Erythroblast (primary cell): ENCODE data around the gene LOXL1.

ENCODE experiments used
- DNase-seq, 2 experiments: peaks; one replicate each; lab custom pipeline; 2025; lab: John Stamatoyannopoulos, UW
- GATA1 ChIP-seq: IDR thresholded peaks from 2 replicates; pipeline ENCODE4 v1.6.1; 2011; ENCODE audit warnings: low read depth, mild to moderate bottlenecking, control low read depth, low read length, moderate library complexity
- POLR2A ChIP-seq: IDR thresholded peaks from 2 replicates; pipeline ENCODE4 v1.6.1; 2011; ENCODE audit warnings: mild to moderate bottlenecking, low read length

LOXL1 gene

GRCh38 chr15:73944161-73945129, 18.2 kb downstream of the LOXL1 start:
- no peak for TF ChIP-seq GATA1
- TF ChIP-seq POLR2A: no peak
- no peak for DNase-seq

- no peak for TF ChIP-seq GATA1
- no peak for TF ChIP-seq POLR2A
- no peak for DNase-seq
These were observed 18.9 kb downstream of the LOXL1 start for GRCh38 chr15:73945130-73945508.

GRCh38 chr15:73946046-73946721, 19.9 kb downstream of the LOXL1 start:
- no peak for DNase-seq
- no peak for TF ChIP-seq POLR2A
- no peak for TF ChIP-seq GATA1

- TF ChIP-seq POLR2A: no peak
- TF ChIP-seq GATA1: no peak
- no peak for DNase-seq
These were observed 20.6 kb downstream of the LOXL1 start for GRCh38 chr15:73946795-73947370.

DNA sequence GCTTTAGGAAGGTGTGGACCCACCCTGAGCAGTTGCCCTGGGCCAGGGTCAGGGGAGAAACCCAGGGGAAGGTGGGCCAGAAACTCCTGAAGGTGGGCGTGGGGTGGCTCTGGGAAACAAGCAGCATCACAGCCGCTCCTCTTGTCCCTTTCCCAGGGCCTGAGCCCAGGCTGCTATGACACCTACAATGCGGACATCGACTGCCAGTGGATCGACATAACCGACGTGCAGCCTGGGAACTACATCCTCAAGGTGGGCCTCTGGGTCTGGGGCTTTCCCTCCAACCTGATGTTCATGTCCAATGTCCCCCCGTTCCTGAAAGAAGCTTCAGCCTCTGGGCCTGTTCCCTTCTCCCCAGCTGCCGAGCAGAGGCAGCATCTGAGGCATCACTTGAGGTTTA, 21.4 kb downstream of the LOXL1 start:
- DNase-seq: no peak
- TF ChIP-seq POLR2A (no peak), GATA1 (no peak)

DNA sequence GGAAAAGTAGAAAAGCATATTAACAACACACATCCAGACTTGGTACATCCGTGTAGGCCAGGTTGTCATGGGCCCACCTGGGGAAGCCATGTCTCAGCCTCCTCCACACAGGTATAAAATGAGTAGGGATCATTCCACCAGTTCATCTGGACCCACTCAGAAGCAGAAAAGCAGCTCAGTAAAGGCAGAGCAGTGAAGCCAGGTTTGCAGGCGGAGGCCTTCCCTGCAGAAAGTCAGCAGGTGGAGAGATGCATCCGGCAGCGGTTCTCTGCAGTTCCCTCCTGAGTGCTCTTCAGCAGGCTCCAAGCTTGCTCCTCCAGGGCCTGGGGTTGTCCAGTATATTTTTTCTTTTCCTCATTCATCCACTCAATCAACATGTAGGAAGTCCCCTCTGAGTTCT, 22.1 kb downstream of the LOXL1 start:
- TF ChIP-seq GATA1: no peak
- no peak for TF ChIP-seq POLR2A
- no peak for DNase-seq

- TF ChIP-seq POLR2A (no peak), GATA1 (no peak)
- DNase-seq: no peak
These were observed 22.7 kb downstream of the LOXL1 start for GRCh38 chr15:73948982-73949381.

DNA sequence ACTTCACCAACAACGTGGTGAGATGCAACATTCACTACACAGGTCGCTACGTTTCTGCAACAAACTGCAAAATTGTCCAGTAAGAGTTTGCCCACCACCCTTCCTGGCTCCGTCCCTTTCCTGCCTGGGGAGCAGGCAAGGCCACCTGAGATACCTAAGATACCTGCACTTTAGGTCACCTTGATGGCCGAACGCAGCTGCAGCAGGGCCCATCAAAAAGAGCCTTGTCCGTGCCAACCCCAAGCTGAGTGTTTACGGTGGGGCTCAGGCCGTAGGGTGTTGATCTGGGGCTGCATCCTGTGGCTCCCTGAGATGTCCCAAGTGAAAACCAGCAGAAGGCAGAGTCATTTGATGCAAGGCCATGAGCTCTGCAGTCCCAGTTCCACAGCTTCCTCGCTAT, 23.2 kb downstream of the LOXL1 start:
- DNase-seq: no peak
- no peak for TF ChIP-seq POLR2A
- no peak for TF ChIP-seq GATA1

- TF ChIP-seq GATA1 (no peak), POLR2A (no peak)
- DNase-seq: no peak
These were observed 24.2 kb downstream of the LOXL1 start for GRCh38 chr15:73950479-73950830.

- TF ChIP-seq GATA1 (no peak), POLR2A (no peak)
- peak; percentile 67 to 68 for DNase-seq
These were observed 24.7 kb downstream of the LOXL1 start for GRCh38 chr15:73950831-73951561.

DNA sequence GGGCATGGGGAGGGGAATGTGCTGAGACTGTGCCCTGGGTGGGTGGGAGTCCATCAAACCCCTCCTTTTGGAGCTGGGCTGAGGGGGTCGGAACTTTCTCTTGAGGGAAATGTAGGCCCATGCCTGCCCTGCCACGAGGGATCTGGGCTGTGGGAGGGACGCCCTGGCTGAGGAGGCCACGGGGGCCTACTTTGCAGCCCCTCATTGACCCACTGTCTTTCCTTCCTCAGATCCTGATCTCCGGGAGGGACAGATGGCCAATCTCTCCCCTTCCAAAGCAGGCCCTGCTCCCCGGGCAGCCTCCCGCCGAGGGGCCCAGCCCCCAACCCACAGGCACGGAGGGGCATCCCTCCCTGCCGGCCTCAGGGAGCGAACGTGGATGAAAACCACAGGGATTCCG, 25.3 kb downstream of the LOXL1 start:
- TF ChIP-seq POLR2A (no peak), GATA1 (no peak)
- no peak for DNase-seq

DNA sequence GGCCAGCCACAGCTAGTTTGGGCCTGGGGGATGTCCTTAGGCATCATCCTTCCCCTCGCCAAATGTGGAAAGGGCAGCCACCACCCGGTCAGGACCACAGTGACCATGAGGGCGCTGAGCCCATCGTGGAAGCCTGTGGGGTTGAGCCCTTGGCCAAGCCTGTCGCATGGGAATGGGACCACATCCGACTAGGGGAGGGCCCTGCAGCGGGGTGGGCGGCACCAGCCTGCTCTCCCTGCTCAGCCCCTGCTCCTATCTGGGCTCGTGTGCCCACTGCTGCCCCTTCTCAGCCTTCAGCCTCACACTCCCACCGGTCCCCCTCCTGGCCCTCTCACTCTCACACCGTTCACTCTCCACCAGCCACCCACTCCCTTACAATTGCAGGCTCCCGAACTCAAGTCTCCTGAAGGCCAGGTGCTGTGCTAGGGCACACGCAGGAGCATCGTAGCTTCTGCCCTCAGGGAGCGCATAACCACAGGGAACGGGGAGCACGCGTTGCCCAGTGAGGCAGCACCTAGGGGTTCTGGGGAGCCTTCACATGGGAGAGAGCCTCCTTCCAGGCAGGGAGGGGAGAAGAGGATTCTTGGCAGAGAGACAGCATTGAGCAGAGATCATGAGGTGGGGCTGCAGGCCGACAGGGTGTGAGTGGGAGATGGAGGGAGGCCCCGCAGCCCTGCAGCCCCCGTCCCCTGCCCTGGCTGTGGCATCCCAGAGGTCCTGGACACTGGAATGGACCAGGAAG, 26.1 kb downstream of the LOXL1 start:
- no peak for DNase-seq
- no peak for TF ChIP-seq POLR2A
- TF ChIP-seq GATA1: no peak

DNA sequence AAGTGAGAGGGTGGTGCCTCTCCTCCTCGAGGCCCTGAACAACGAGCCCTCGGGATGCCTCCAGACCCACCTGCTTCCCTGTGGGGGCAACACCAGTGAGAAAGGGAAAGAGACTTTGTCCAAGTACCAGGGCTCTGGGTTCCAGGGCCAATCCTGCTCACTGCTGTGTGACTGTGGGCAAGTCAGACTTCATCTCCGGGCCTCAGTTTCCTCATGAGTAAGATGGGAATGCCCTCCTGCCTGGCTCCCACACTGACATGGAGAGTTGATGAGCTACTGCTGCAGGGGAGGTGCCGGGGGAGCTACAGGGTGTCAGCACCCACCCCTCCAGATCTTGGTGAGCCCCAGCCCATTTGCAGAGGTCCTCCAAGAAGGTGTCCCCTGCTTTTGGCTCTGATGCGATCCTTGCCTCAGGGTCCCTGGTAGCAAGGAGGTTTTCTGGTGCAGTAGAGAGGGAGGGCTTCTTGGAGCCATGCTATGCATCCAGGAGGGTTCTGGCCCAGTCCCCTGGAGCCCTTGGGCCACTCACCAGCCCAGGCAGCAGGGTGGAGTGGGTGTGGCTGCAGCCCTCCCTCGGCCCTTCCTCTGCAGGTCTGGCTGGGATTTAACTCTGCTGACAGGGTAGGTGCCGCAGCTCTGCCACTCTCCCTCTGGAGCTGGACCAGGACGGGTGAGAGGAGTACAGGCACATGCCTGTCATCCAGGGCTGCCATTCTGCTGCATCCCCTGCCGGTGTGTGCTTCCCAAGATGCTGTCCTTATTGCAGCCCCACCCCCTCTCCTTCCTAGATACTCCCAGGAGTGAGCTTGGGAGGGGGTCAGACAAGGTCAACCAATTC, 26.9 kb downstream of the LOXL1 start:
- TF ChIP-seq GATA1 (no peak), POLR2A (no peak)
- no peak for DNase-seq
